Stimulated activated CD4-positive, alpha-beta T cell treated with anti-CD3 and anti-CD28 coated beads, Interleukin-2, amount 100 ng/mL, for 48 hours (primary cell): ENCODE data around the gene ATP5PO.
"Not testable (repeated sequence)": the region's sequence is repeated elsewhere in the genome, so short reads cannot be mapped to it uniquely, and the experiment has no call there.

Source experiments
- DNase-seq, 2 donors: peaks; one replicate each; pipeline ENCODE4 v3.0.0-alpha.2; 2020

ATP5PO gene

DNA sequence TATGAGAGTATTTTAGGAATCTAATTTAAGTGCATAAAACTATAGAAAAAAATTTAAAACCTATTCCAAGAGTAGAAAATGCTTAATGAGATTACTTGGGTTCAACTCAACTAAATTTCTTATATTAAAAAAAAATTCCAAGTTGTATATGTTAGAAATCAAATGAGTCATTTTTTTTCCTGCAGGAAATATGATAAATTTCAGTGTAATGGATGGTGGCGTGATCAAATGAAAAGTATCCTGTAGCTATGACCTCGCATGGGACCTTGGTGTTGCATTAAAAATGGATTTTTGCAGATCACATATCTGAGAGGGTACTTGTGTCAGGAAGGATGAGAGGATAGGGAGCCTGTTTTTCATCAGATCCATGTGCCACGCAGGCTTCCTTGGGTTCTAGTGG is 17.9 kb downstream of the ATP5PO start:
- no peak for DNase-seq

DNA sequence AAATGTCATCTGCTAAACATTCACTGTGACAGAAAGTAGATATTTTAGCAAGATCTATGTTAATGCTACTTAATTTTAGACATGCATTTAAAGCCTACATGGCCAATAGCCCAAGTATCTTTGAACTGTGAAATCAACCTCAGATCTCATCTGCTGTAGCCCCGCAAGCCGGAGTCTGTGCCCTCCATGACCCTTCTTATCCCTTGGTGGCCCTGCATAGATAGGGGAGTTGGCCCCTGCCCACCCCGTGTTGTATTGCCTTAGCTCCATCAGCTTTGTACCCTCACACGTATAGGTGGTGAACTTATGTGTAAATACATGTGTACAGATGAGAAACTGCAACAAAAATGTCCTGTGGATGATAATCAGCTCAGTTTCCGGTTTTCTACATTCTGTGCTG is 18.5 kb downstream of the ATP5PO start:
- DNase-seq: no peak

DNA sequence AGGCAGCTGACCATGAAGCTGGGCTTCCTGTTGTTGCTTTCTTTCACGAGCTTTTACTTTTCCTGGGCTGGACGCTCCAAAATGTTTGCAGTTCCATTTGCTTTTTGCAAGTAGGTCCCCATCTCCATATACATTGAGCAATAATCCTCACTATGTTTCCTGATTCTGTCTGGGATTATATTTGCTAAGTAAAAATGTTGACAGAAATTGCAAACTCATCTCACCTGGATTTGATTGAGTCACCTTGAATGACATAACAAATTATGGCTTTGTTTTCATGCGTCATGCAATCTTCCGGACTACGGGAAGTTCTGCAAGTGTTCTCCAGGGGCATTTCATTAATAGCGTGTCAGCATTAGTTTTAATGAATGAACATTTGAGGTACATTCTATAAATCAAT is 18.9 kb downstream of the ATP5PO start:
- no peak for DNase-seq

DNA sequence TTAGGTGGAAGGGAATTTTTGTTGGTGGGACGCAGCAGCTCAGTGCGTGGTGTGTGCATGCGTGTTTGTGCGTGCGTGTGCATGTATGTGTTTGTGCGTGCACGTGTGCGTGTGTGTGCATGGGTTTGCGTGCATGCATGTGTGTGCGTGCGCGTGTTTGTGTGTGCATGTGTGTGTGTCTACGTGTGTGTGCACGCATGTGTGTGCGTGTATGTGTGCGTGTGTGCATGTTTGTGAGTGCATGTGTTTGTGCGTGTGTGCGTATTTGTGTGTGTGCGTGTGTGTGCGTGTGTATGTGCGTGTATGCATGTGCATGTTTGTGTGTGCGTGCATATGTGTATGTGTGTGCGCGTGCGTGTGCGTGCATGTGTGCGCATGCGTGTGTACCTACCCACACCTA is 20.2 kb downstream of the ATP5PO start:
- DNase-seq: no peak

DNA sequence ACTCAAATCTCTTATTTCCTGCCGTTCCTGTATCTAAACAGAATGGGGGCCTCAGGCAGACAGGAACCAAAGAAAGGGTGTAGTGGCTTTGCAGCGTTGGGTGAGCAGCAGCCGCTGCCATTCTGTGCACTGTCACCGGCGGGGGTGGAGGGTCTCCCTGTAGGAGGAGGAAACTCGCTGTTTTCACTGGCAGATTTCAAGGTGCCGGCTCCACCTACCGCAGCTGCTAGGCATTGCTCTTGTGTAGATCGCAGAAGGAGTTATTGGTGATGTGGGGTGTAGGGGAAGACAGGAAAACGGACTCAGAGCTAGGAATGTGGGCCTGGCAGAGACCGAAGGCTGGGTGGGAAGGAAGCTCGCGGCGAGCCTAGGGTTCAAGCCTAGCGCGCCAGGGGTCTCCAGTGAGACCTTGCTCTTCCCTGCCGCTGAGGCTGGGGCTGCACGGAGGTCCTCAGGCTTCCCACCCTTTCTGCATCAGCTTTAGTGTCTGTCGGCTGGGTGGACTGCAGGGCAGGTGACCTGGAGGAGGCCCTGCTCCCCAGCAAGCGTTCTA is 20.8 kb downstream of the ATP5PO start:
- DNase-seq: peak; percentile 33 to 56

DNA sequence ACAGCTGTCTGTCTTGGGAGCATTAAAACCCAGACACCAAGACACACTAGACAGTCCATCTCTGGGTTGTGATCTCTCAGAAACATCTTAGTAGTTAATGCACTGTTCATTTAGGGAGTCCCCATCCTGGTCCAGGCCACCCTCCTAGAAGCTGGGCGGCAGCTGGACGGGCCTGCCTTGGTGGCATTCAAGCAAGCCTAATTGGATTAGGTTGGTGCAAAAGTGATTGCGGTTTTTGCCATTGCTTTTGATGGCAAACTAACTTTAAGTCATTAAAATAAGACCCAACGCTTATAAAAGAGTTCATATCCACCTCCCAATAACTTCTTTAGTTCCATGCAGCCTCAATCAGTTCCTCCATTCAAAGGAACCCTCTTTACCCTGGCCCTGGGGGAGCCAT is 21.7 kb downstream of the ATP5PO start:
- DNase-seq: no peak

DNA sequence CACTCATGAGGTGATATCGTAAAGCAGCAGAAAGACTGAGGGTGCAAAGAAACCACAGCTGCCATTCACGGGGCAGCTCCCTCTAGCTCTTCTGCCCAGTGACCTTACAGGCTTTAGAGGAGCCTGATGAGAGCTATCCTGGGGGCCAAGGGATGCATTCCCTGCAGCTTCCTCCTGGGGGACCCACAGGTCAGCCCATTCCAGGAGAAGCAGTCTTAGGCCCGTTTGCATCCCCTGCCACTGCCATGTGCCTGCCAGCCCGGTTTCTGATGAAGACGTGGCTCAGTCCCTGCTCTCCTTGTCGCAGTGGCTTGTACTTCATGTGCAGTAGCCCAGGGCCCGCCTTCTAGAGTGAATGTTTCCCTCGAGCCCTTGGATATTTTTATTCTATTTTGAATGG is 22.8 kb downstream of the ATP5PO start:
- DNase-seq: no peak

DNA sequence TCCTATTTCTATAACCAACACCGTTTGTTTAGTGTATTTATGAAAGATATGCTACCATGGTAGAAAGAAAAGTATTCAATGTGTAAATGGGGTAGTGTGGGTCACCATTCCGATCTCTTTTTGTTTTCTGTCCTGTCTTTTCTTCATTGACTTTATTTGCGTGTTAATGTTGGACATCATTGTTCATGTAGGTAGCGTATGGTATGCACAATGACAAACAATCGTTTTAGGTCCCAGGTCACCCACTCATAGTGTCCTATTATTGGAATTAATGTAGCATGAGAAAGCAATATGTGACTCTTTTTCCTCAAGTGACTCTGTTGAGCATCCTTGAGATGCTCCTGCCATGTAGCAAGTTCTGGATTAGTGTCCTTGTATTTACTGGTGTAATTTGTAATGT is 25.4 kb downstream of the ATP5PO start:
- DNase-seq: no peak

DNA sequence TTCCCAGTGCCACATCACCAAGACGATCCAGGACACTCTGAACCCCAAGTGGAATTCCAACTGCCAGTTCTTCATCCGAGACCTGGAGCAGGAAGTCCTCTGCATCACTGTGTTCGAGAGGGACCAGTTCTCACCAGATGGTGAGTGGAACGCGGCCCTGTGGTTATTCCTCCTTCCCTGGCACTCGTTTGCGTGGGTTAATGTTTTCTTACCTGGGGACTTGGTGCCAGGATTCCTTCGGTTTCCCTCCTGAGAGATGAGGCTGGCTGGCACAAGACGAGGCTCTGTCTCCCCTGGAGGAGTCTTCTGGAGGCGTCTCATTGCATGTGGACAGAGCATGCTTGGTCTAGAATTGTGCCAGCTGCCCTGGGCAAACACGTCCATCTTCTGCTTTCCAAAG is 29.3 kb downstream of the ATP5PO start:
- DNase-seq: no peak

DNA sequence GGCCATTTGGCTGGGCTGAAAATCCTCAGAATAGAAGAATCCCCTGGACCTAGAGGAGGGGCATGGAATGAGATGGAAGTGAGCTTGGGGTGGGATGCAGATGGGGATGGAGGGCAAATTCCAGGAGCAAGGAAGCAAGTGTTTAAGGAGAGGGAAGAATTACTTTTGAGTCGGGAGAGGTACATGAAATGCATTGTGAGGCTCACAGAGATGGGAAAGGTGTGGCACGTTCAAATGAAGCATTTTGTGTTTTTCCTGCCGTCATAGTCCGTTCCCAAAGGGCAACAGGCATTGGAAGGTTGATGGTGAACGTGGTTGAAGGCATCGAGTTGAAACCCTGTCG is 30.5 kb downstream of the ATP5PO start:
- DNase-seq: no peak

DNA sequence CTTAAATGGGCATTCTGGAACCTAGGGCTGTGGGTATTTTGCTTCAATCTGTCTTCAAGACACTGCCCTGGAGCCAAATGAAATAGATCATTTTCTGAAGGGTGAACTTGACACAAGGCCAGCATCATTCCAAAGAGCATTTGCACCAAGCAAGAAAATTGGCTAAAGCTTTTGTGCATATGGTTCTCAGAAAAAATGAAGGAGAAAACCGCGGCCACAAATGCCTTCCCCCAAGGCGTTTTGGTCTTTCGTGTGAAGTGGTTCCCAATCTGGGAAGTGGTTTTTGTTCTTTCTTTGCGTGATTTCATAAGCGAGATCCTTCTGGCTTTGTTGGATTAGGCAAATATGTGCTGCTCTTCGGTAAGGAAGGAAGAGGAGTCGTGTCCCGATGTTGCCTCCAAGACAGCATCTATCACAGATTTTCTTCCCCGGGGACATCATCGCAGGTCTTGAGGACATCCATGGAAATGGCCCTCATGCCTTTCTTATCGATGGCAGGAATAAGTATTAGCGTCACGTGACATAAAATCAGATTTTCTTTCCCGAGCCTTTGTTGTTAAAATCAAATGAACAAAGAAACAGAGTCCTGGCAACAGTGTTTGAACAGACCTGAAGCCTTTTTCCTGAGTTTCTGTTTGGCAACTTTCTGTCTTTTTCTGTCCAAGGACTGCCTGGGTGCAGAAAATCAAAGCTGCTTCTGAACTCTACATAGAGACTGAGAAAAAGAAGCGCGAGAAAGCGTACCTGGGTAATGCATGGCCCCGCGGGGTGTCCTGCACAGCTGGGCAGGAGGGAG is 31.0 kb downstream of the ATP5PO start:
- no peak for DNase-seq

DNA sequence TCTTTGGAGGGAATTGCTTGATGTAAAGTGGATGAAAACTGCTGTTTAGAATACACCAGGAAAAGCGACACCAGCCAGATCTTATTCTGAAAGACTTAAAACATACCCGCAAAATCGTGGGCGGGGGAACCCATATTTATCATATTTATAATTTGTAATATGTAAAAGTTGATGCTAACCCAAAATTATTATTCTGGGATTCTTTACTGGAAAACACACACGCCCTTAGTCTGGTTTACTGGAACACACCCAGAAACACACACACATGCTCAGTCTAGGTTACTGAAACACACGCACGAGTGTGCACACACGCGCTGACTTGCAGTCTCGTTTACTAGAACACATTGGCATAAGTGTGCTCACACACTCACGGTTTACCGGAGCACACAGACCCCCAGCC is 32.5 kb downstream of the ATP5PO start:
- DNase-seq: no peak

DNA sequence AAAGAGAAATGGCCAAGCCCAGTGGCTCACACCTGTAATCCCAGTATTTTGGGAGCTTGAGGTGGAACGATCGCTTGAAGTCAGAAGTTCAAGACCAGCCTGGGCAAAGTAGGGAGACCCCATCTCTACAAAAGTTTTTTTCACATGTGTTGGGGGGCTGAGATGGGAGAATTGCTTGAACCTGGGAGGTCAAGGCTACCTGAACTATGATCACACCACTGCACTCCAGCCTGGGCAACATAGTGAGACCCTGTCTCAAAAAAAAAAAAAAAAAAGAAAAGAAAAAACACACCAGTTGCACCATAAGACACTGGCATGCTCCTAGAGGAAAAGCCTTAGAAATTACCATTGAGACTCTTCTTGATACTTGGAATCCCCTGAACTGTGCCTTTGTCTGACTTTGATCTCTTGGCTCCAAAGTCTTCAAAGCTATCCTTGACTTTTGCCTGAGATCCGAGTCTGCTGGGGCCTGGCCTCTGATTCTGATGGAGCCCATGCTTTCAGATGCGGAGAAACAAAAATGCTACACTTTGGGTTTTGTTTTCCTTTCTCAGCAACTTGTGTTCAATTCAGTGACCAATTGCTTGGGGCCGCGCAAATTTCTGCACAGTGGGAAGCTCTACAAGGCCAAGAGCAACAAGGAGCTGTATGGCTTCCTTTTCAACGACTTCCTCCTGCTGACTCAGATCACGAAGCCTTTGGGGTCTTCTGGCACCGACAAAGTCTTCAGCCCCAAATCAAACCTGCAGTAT is 33.7 kb downstream of the ATP5PO start:
- DNase-seq: no peak

DNA sequence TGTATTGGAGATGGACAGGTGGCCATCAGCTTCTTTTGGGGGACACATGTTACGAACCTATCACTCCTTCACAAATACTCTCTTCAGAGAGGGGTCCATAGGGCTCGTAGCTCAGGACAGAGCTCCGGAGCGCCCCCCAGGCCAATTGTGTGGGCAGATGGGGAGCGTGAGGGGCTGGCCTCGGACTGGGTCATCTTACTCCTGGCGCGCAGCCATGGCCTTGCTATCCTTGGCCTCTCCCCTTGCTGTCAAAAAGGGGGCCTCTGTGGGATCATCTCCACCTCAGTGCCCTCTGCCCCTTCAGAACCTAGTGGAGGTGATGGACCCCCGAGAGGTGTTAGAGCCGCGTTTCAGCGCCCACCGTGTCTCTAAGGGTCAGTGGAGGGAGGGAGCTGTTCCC is 35.0 kb downstream of the ATP5PO start:
- DNase-seq: no peak

DNA sequence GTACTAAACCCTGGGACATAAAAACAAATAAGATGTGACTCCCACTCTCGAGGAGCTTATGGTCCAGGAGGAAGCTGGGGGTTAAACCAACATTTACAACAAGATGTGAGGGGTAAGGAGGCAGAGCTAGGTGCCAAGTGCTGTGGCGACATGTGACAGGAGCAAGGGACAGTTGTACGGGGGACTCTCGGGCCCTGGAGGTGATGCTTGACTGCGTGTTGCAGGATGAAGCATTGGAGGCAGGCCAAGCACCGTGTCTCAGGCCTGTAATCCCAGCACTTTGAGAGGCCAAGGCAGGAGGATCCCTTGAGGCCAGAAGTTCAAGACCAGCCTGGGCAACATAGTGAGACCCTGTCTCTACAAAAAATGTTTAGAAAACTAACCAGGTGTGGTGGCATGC is 36.8 kb downstream of the ATP5PO start:
- no peak for DNase-seq

DNA sequence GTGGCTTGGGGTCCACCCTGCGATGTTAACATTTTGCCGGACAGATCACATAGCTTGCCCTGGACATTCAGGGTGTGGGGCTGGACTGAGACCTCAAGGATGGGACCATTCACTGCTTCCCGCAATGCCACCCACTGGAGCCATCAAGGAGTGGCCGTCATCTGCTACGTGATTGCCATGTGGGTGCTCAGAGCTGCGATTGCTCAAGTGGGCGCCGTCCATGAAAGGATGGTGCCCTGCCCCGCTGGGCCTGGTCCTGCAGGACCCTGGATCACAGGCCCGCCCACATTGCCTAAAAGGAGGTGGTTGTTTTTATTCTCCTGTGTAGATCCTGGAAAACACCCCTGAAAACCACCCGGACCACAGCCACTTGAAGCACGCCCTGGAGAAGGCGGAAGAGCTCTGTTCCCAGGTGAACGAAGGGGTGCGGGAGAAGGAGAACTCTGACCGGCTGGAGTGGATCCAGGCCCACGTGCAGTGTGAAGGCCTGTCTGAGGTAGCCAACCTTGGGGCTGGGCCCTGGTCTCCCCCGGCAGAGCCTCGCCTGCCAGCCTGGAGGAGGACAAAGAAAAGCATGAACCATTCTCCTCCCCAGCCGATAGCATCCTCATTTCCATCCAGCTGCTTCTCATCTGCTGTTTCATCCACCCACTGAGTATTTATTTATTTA is 40.4 kb downstream of the ATP5PO start:
- no peak for DNase-seq

DNA sequence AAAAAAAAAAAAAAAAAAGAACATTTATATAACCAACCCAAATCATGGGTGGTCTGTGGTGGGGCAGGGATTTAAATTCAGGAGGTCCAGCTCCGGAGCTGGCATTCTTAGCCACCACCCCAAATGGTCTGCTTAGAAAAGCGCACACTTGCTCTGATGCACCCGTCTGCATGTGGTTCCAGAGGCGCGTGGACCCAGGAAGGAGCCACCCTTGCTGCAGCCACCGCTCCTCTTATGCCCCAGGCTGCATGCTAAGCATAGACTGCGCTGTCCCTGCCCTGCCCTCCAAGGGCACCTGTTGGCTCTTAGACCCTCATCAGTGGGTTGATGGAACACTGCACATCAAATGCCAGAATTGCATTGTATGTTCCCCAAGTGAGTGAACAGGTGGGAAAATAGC is 41.4 kb downstream of the ATP5PO start:
- no peak for DNase-seq

DNA sequence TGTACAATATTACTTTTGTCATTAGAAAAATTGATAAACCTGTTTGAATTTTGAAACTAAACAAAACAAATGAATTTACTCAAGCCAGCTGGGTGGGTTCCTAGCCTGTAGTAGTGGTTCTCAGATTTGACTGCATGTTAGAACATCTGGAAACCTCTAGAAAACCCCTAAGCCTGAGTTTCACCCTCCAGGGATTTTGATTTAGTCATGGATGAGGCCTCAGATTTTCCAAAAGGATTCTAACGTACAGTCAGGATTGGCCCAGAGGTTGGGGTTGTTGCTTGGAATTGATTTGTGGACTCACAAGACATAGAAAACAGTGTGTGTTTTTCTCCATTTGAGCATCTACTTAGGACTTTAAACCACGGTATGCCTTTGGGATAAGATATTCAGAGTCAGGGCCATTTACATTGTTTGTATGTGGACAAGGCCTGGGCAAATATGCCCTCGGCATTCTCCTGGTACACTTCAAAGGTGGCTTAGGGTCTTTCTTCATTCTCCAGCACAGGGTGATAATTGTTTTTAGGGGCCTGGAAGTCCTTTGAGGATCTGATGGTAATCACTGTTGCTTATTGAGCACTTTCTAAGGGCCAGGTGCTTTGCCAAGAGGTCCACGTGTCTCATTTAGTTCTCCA is 42.6 kb downstream of the ATP5PO start:
- no peak for DNase-seq

DNA sequence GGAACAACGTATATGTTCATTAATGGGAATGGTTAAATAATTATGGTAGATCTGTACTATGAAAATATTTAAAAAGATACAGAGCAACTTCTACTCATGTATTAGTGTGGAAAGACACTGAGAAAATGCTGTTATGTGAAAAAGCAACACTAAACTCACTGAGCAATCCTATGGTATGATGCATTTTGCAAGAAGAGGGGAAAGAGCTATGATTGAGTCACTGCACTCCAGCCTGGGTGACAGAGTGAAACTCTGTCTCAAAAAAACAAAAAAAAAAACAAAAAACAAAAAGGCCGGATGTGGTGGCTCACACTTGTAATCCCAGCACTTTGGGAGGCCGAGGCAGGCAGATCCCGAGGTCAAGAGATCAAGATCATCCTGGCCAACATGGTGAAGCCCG is 44.4 kb downstream of the ATP5PO start:
- DNase-seq: no peak

DNA sequence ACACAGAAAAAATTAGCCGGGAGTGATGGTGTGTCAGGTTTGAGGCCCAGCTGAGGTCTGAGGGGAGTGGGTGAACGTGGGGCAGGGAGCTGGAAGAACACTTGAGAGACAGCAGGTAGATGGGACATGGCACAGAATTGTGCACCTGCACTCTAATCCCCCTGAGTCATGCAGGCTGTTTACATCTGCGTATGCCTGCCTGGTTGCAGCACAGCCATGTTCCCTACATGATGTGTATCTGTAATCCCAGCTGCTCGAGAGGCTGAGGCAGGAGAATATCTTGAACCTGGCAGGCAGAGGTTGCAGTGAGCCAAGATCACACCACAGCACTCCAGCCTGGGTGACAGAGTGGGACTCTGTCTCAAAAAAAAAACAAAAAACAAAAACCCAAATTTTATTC is 44.8 kb downstream of the ATP5PO start:
- DNase-seq: no peak

DNA sequence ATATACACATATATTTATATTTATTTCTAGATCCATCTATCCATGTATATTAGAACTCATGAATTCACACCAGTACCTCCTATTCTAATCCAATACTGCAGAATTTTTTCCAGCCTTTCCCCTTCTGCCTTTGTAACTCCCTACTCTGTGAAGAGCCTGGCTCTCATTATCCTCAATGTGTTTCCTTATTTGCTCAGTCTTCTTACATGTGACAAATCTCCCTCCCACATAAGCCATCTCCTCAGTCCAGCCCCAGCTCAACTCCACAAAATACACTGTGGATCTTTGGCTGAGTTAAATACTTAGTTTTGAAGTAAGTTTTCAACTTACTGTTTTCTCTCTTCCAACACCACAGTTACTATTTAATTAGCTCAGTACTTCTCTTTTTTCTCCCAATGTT is 45.7 kb downstream of the ATP5PO start:
- no peak for DNase-seq

DNA sequence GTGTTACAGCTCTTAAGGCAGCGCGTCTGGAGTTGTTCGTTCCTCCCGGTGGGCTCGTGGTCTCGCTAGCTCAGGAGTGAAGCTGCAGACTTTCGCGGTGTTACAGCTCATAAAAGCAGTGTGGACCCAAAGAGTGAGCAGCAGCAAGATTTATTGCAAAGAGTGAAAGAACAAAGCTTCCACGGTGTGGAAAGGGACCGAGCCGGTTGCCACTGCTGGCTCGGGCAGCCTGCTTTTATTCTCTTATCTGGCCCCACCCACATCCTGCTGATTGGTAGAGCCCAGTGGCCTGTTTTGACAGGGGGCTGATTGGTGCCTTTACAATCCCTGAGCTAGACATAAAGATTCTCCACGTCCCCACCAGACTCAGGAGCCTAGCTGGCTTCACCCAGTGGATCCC is 47.7 kb downstream of the ATP5PO start:
- not testable (repeated sequence) for DNase-seq

DNA sequence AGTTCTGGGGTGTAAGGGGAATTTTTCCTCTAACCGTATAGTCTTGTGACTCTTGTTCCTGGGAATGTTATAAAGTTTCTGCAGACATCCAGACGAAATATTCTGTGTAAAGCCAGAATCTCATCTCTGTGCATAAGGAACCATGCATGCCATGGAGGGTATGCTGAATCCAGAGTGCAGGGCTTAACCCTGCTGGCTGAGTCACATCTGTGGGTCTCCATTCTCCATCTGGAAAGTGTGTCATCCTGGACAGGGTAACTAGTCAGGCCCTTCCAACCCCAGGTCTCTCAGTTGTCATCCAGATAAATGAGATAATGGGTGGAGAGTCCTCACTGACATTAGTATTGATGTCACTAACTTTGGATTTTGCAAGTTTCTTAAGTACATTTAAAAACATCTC is 48.8 kb downstream of the ATP5PO start:
- no peak for DNase-seq
